Astrocyte of the spinal cord (primary cell): ENCODE results near the gene SRSF11.

ENCODE experiments used
- DNase-seq: peaks from one replicate; pipeline ENCODE4 v3.0.0; 2011; ENCODE audit warnings: low read depth, low spot score
- H3K4me3 ChIP-seq: 2 replicates; pipeline ENCODE4 v1.5.1; 2011; ENCODE audit warnings: low read depth, mild to moderate bottlenecking, low read length, moderate library complexity
- CTCF ChIP-seq: IDR thresholded peaks from 2 replicates; pipeline ENCODE4 v1.5.1; 2012; ENCODE audit warnings: low read depth, mild to moderate bottlenecking, low read length, inconsistent platforms
- in situ Hi-C: cut with HindIII; loops from 2 replicates; pipeline ENCODE4 v1.10.0; 2017; ENCODE audit warnings: low sequenced_read_pairs

SRSF11 gene

GRCh38 chr1:70220517-70221237 lies 503 bp upstream of the SRSF11 start:
- in situ Hi-C loops, result no loop called here
- no peak for DNase-seq
- peak overlapping the region; percentile 76 for H3K4me3 ChIP-seq
- no peak for TF ChIP-seq CTCF

- H3K4me3 ChIP-seq, result peak overlapping the region; percentile 76
- in situ Hi-C loops, result no loop called here
- no peak for TF ChIP-seq CTCF
- peak; percentile 6 for DNase-seq
These were observed 1.6 kb downstream of the SRSF11 start for GRCh38 chr1:70222716-70223235.

GRCh38 chr1:70224954-70225353 lies 3.8 kb downstream of the SRSF11 start:
- no peak overlapping the region for H3K4me3 ChIP-seq
- in situ Hi-C loops, result no loop called here
- no peak for DNase-seq
- no peak for TF ChIP-seq CTCF

- no peak overlapping the region for H3K4me3 ChIP-seq
- no peak for TF ChIP-seq CTCF
- DNase-seq, result peak; percentile 9
- in situ Hi-C loops, result no loop called here
These were observed 6.3 kb downstream of the SRSF11 start for GRCh38 chr1:70227439-70227838.

GRCh38 chr1:70228670-70229069 lies 7.5 kb downstream of the SRSF11 start:
- H3K4me3 ChIP-seq, result no peak overlapping the region
- TF ChIP-seq CTCF, result no peak
- no peak for DNase-seq
- in situ Hi-C loops, result no loop called here

- no peak for TF ChIP-seq CTCF
- in situ Hi-C loops, result no loop called here
- H3K4me3 ChIP-seq, result no peak overlapping the region
These were observed 10.3 kb downstream of the SRSF11 start for GRCh38 chr1:70231475-70231874.

More at GRCh38 chr1:70231475-70231874, 10.3 kb downstream of the SRSF11 start:
- DNase-seq, result no peak
